Measurements from ENCODE around the gene TMEM150A. TPM values are rescaled to one million over a fixed set of nuclear protein-coding genes. Genes with fewer than 3 reads are reported as not detected.

The TMEM150A gene
- total and polyA plus RNA-seq, 2 donors (not counting 3 experiments of a cell fraction or from before 2014, with no cell fraction given), result 17.7 to 35.7 TPM

DNA sequence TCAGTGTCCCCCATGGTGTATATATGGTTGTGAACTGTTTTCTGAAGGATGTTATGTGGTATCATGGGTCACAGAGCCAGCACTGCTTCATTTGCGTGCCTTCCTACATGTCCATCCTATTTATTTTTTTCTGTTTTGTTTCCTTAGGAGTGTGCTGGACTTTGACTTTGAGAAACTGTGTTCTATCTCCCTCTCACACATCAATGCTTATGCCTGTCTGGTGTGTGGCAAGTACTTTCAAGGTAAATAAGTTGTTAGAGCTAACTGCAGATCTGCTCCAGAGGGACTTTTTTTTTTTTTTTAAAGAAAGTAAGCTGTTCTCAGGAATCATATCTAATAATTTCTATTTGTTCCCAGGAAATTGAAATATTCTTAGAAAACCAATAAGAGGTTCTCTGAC is 18.8 kb upstream of the TMEM150A start:
- H4K20me1 ChIP-seq (replicated peaks; ENCODE audit: control insufficient read depth, extremely low read depth, insufficient read depth, low read length), result no peaks in the 10 kb centered on the region
- H3K4me2 ChIP-seq (ENCODE audit: insufficient read depth, low read length), result no peak overlapping the region
- intact Hi-C loops (cut with micrococcal nuclease) (no loop called here), dilution Hi-C loops (cut with MboI; ENCODE audit: extremely low pct_ligation_motif_present, low sequenced_read_pairs) (no loop called here)
- no peaks in the 10 kb centered on the region for H3K9me1 ChIP-seq (replicated peaks; ENCODE audit: control insufficient read depth, extremely low read depth, insufficient read depth, low read length)
- ChIA-PET CTCF (interaction anchor here (8.8 kb wide), 1 partner anchor 14 kb away, joined by 74 read pairs; no protein-coding TSS in a partner anchor), POLR2A (no interaction called here)
- no peak overlapping the region for H3K9ac ChIP-seq (replicated peaks; ENCODE audit: extremely low read depth, insufficient read depth, low read length)
- TF ChIP-seq, protein P1, sequence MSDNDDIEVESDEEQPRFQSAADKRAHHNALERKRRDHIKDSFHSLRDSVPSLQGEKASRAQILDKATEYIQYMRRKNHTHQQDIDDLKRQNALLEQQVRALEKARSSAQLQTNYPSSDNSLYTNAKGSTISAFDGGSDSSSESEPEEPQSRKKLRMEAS (IDR thresholded peaks at IDR 0.05; ENCODE audit: insufficient read depth, insufficient read length), result no peak
- no peak for TF ChIP-seq POLR2AphosphoS5 (IDR thresholded peaks at IDR 0.05; ENCODE audit: insufficient read depth, low read depth, low read length)
- no peak for TF ChIP-seq FOS (IDR thresholded peaks at IDR 0.05; ENCODE audit: borderline replicate concordance, insufficient read depth, low read length)
- no peak for TF ChIP-seq MYC (IDR thresholded peaks at IDR 0.05; ENCODE audit: low read depth, low read length)
- no peak for TF ChIP-seq JUN (IDR thresholded peaks at IDR 0.05; ENCODE audit: borderline replicate concordance, insufficient read depth, insufficient read length, low read depth)
- TF ChIP-seq GATA2 (IDR thresholded peaks at IDR 0.05; ENCODE audit: insufficient read depth, insufficient read length, low read depth, low read length), result no peak
- TF ChIP-seq, protein P2, sequence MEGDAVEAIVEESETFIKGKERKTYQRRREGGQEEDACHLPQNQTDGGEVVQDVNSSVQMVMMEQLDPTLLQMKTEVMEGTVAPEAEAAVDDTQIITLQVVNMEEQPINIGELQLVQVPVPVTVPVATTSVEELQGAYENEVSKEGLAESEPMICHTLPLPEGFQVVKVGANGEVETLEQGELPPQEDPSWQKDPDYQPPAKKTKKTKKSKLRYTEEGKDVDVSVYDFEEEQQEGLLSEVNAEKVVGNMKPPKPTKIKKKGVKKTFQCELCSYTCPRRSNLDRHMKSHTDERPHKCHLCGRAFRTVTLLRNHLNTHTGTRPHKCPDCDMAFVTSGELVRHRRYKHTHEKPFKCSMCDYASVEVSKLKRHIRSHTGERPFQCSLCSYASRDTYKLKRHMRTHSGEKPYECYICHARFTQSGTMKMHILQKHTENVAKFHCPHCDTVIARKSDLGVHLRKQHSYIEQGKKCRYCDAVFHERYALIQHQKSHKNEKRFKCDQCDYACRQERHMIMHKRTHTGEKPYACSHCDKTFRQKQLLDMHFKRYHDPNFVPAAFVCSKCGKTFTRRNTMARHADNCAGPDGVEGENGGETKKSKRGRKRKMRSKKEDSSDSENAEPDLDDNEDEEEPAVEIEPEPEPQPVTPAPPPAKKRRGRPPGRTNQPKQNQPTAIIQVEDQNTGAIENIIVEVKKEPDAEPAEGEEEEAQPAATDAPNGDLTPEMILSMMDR (IDR thresholded peaks at IDR 0.05; ENCODE audit: extremely low read depth in 1 of 2, insufficient read depth in 1 of 2, low read depth in 1 of 2, low read length in 2 of 2), result no peak
- TF ChIP-seq POLR2A (IDR thresholded peaks at IDR 0.05; ENCODE audit: low read depth, low read length), result no peak
- no peak for TF ChIP-seq EZH2 (IDR thresholded peaks at IDR 0.05; ENCODE audit: borderline replicate concordance, low read depth, low read length, severe bottlenecking)
- no peaks in the 10 kb centered on the region for H3K27me3 ChIP-seq (ENCODE audit: control insufficient read depth in 2 of 2, insufficient read depth in 2 of 2, low read length in 2 of 2)
- no peak overlapping the region for H3K27ac ChIP-seq (ENCODE audit: insufficient read depth, low read depth, low read length)
- FAIRE-seq, result no peak
- no peaks in the 10 kb centered on the region for H3K9me3 ChIP-seq (replicated peaks; ENCODE audit: control insufficient read depth, insufficient read depth, low read length)
- no peak overlapping the region for H3K4me3 ChIP-seq (replicated peaks in 1 of 3; ENCODE audit: insufficient read depth in 1 of 3, low read depth in 1 of 3, low read length in 3 of 3)
- H2AFZ ChIP-seq (ENCODE audit: low read depth, low read length), result no peak overlapping the region
- BruUV-seq (replicated peaks), result no TSS peak
- peaks cover 24 to 29% of the 10 kb centered on the region in 2 experiments for H3K36me3 ChIP-seq (ENCODE audit: control insufficient read depth in 2 of 2, extremely low read depth in 1 of 2, insufficient read depth in 2 of 2, low read length in 2 of 2)
- DNase-seq (ENCODE audit: low read depth, low spot score), result no peak
- peaks cover 9% of the 10 kb centered on the region for H3K4me1 ChIP-seq (ENCODE audit: control insufficient read depth, extremely low read depth, insufficient read depth, low read length)
- peaks cover 51% of the 10 kb centered on the region for H3K79me2 ChIP-seq (ENCODE audit: control insufficient read depth, insufficient read depth, low read length)

Data from endothelial cell of umbilical vein (primary cell).